ENCODE results near the gene SLC7A10.
"Not testable (repeated sequence)": the region's sequence is repeated elsewhere in the genome, so short reads cannot be mapped to it uniquely, and the experiment has no call there.

SLC7A10 gene

DNA sequence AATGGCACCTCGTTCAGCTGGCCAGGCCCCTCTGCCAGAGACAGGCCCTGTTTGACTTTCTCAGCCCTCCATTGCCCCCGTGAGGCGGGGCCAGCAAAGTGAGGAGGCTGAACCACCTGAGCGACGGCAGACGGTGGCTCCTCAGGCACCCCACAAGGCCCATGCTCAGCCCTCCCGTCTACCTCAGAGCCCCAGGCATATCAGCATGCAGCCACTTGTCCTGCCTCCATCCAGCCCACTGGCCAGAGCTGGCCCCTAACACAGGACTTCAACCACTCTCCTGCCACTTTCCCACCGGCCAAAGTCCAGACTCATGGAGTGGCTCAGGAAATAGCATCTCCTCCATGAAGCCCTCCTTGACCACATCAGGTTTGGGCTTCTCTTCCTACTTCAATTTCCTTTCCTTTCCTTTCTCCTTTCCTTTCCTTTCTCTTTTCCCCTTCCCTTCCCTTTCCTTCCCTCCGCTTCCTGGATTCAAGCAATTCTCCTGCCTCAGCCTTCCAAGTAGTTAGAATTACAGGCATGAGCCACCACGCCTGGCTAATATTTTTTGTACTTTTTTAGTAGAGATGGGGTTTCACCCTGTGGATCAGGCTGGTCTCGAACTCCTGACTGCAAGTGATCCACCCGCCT, 9.3 kb downstream of the SLC7A10 start:
- peak; percentile 45 for DNase-seq (ENCODE audit: low read depth, low spot score)

DNA sequence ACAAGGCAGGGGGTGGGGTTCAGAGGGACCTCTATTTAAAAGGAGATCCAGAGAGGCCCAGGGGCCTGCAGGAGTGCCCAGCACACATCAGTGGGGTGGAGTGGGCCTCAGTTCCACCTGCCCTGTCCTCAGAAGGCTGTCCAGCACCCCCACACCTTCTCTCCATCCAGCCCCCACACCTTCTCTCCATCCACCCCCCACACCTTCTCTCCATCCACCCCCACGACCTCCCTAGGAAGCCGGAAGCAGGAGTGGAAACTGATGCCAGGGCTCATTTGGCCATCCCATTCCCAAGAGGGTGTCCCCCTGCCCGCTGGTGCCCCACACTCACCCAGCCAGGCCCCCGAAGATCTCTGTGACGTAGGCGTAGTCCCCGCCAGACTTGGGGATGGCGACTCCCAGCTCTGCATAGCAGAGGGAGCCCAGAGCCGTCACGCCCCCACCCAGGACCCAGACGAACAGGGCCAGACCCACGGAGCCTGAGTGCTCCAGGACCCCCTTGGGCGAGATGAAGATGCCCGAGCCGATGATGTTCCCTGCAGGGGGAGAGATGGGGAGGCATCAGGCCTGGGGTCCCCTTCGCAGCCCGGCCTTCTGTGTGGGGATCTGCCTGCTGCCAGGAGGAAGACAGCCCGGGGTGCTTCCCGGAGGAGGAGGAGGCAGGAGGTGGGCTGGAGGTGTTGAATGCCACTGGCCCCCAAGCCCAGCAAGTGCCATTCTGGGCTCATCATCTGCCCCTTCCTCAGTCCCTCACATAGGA, 10.0 kb downstream of the SLC7A10 start:
- no peak for DNase-seq (ENCODE audit: low read depth, low spot score)

DNA sequence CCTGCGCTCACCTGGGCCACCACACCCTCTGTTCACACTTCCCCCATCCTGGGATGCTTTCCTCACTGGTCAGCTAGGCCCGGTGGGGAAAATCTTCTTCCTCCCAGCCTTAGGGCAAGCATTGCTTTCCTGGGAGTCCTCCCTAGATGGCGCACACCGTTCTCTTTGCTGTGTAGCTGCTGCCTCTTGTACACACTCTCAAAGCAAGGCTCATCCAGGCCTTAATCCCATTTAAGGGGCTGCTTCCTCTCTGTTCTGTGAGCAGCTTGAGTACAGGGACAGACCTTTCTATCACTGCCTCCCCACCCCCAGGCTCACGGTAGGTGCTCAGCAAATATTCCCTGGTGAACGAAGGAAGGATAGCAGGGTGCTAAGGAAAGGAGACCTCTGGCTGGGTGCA, 11.1 kb downstream of the SLC7A10 start:
- peak; percentile 72 for DNase-seq (ENCODE audit: low read depth, low spot score)

DNA sequence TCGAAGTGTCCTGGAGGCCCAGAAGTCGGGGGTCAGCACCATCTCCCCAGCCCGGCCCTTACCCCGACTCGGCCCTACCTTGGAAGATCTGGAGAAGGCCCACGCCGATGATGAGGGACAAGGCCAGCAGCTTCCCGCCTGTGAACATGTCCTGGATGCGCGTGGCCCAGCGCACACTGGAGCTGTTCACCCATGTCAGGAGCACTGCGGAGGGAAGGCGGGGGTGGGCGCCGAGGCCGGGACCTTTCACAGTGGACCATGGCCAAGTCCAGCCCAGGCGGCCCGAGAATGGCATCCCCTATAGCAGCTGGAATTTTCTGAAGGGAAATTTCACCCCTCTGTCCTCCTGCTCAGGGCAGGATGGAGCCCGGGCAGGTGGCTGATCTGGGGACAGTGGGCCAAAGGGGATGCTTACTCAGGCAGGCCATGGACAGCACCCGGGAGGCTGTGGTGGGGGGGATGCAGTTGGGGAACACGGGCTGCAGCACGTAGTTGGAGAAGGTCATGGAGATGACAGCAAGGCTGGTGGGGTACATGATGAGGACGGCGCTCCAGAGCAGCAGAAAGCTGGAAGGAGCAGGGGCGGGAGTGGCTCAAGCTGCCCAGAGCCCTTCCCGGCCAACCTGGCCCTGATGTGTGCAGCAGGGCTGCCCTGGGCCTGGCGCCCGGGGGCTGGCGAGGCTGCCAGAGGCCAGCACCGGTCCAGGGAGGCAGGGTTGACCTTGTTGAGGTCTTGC, 13.0 kb downstream of the SLC7A10 start:
- no peak for DNase-seq (ENCODE audit: low read depth, low spot score)

DNA sequence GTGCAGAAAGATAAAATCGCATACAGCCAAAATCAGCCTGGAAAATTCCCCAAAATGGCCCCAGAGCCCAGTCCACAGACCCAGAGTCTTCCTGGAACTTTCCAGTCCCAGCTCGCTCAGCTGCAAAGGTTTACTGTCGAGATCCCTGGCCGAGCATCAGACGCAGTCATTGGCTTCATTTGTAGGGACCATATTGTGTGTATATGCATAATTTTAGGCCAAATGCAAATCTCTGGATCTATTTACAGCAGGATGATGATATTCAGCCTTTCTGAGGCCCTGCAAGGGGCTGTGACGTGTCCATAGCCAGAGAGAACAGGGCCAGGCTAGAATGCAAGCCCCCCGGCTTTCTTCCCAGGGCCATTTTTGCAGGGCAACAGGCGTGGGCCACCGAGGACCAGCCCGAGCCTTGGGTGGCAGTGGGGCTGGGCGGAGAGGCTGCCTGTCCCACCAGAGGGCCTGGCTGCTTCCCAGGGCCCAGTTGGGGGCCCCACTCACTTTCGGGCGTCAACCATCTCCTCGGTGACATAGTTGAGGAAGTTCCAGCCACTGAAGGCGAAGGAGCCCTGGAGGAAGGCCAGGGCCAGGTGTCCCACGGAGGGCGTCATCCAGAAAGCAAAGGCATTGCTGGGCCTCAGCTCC, 13.7 kb downstream of the SLC7A10 start:
- DNase-seq (ENCODE audit: low read depth, low spot score): no peak

DNA sequence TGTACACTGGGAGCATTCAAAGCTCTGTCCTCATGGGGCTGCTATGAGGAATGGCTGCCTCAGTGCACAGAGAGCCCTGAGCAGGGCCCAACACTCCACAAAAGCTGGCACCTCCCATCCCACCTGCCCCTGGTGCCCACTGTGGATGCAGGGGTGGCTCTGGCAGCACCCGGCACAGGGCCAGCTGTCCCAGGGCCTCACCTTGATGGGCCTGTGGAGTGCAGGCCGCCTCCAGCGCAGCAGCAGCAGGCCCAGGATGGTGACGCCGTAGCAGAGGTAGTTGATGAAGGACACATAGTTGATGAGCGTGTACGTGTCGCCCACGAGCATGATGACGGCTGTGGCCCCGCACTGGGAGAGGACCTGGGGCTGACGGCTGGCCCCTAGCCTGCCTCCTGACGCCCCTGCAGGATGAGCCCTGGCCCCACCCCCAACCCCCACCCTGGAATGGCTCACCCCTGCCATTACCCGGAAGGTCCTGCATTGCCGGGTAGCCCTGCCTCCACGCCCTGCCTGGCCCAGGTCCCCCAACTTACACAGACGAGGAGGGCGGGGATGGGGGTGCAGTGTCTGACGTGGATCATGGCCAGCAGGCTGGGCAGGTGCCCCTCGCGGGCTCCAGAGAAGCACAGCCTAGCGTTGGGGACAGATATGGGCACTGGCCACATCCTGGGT, 15.2 kb downstream of the SLC7A10 start:
- DNase-seq (ENCODE audit: low read depth, low spot score): no peak

DNA sequence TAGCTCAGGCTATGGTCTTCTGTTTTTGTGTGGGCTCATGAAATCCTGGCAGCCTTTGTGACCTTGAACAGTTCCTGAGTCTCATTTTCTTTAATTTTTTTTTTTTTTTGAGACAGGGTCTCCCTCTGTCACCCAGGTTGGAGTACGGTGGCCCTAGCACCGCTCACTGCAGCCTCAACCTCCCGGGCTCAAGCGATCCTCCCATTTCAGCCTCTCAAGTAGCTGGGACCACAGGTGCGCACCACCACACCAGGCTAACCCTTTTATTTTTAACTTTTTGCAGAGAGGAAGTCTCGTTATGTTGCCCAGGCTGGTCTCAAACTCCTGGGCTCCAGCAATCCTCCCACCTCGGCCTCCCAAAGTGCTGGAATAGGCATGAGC, 15.8 kb downstream of the SLC7A10 start:
- DNase-seq (ENCODE audit: low read depth, low spot score): not testable (repeated sequence)

DNA sequence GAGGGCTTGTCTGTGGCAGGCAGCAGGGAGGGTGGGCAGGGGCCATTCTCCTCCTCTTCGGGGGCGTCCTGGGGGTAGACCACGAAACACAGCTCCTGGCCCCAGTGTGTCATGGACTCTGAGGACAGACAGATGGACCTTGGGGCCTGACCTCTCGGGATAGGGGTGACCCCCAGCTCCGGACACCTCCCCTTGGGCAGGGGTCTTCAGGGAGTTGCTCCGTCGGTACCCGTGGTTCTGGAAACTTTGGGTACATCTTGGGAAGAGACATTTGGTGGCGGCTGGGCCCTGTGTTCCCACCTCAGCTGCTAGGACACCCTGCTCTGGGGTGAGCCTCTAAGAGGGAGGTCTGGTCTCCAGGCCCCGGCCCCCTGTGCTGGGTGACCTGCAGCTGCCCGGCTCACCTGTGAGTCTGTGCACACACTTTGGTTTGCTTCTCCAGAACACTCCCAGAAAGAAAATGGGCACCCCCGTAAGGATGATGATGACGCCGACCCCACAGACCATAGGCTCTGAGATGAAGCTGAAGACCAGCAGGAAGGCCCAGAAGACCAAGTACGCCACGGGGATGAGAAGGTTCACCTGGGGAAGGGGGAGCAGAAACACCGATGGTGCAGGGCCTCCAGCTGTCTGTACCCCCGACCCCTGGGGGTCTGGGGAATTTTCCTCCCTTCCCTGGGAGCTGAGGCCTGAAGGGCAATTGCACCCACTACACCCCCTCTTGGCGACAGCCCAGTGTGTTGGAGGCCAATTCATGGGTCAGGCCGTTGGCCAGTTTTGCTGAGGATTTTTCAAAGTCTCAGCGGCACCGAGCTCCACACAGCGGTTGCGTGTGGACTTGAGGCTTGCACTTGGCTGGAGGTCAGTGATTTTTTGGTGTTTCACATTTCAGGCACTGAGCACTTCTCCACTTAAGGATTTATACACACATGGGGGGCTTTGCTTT, 16.5 kb downstream of the SLC7A10 start:
- DNase-seq (ENCODE audit: low read depth, low spot score): no peak

DNA sequence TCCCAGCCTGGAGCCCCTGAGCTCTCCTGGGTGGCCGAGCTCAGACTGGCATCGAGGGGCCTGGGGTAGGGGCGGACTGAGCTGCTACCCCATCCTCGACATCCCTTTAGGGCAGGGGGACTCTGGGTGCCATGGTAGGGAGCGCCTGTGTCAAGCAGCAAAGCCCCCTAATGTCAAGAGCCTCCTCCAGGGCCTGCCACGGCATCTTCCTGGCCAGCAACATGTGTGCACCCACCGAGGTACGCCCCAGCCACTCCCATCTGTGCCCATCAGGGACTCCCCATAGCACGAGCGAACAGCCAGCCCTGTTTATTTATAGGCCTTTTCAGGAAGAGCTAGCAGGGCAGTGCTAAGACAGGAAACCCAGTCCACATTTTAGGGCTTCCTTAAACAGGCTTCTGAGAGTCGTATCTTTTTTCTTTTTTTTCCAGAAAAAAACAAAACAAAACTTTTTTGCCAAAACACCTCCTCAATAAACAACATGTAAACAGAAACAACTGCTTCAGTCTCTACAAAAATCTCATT, 17.2 kb downstream of the SLC7A10 start:
- DNase-seq (ENCODE audit: low read depth, low spot score): no peak

DNA sequence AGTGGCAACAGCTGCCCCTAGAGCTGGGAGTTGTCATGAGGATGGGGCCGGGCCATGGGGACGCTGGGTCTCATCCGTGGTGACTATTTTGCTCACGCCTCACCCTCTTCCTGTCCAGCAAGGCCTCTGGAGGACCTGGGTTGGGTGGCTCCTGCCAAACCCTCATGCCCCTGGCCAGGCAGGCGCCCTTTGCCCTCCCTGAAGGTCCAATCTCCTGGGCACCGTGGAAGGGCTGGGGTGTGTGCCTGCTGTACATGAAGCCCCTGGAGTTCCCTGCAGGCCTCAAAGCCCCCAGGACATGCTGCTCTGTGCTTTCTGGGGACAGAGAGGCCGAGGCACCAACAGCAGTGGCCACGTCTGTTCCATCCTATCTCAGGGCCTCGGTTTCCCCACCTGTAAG, 17.7 kb downstream of the SLC7A10 start:
- DNase-seq (ENCODE audit: low read depth, low spot score): no peak

DNA sequence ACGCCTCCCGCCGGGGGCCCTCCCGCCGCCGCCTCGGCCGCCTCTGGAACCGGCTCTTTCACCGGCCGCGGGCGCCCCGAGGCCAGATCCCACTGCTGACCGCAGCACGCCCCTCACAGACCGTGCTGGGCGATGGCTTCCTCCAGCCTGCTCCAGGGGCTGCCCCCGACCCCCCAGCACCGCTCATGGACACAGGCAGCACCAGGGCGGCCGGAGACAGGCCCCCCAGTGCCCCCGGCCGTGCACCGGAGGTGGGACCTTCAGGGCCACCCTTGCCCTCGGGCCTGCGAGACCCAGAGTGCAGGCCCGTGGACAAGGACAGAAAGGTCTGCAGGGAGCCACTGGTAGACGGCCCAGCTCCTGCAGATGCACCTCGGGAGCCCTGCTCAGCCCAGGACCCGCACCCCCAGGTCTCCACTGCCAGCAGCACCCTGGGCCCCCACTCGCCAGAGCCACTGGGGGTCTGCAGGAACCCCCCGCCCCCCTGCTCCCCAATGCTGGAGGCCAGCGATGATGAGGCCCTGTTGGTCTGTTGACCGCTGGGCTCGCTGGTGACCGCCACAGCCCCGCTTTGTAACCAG, 18.5 kb downstream of the SLC7A10 start:
- no peak for DNase-seq (ENCODE audit: low read depth, low spot score)

DNA sequence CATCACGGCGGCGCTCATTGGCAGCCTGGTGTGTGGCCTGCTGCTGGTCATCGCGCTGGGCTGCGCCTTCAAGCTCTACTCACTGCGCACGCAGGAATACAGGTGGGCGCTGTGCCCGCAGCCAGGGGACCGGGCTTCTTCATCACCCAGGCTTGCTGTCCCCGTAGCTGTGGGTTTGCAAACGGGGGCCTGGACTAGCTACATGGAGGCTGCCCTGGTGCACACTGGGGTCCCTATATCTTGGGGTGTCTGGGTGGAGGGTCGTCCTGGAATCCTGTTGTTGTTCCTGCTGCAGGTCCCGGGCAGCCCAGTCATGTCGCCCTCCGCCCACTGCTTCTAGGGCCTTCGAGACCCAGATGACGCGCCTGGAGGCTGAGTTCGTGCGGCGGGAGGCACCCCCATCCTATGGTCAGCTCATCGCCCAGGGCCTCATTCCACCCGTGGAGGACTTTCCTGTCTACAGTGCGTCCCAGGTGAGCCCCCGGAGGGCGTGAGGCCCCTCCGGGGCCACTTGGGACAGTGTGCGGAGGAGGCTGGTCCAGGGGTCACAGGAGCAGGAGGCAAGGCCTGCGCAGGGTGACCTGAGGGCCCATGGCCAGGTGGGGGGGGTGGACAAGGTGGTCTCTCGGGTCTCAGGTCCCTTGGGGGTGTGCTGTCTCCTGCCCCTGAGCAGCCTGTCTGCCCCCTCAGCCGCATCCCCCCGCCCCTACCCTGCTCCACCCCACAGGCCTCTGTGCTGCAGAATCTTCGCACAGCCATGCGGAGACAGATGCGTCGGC, 19.2 kb downstream of the SLC7A10 start:
- DNase-seq (ENCODE audit: low read depth, low spot score): no peak

DNA sequence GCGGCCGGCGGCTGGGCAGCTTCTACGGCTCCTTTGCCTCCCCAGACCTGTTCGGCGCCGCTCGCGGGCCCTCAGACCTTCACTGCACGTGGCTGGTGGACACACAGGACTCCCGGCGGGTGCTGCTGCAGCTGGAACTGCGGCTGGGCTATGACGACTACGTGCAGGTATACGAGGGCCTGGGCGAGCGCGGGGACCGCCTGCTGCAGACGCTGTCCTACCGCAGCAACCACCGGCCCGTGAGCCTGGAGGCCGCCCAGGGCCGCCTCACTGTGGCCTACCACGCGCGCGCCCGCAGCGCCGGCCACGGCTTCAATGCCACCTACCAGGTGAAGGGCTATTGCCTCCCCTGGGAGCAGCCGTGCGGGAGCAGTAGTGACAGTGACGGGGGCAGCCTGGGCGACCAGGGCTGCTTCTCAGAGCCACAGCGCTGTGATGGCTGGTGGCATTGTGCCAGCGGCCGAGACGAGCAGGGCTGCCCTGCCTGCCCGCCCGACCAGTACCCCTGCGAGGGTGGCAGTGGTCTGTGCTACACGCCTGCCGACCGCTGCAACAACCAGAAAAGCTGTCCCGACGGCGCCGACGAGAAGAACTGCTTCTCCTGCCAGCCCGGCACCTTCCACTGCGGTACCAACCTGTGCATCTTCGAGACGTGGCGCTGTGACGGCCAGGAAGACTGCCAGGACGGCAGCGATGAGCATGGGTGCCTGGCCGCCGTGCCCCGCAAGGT, 20.0 kb downstream of the SLC7A10 start:
- DNase-seq (ENCODE audit: low read depth, low spot score): no peak

DNA sequence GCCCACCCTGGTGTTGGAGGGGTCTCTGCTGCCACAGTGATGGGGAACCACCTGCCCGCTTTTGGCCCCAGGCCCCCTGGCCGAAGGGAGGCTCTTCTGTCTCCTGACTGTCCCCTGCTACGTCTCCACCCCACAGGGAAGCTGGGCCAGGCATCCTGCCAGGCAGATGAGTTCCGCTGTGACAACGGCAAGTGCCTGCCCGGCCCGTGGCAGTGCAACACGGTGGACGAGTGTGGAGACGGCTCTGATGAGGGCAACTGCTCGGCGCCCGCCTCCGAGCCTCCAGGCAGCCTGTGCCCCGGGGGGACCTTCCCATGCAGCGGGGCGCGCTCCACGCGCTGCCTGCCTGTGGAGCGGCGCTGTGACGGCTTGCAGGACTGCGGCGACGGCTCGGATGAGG, 20.5 kb downstream of the SLC7A10 start:
- no peak for DNase-seq (ENCODE audit: low read depth, low spot score)

DNA sequence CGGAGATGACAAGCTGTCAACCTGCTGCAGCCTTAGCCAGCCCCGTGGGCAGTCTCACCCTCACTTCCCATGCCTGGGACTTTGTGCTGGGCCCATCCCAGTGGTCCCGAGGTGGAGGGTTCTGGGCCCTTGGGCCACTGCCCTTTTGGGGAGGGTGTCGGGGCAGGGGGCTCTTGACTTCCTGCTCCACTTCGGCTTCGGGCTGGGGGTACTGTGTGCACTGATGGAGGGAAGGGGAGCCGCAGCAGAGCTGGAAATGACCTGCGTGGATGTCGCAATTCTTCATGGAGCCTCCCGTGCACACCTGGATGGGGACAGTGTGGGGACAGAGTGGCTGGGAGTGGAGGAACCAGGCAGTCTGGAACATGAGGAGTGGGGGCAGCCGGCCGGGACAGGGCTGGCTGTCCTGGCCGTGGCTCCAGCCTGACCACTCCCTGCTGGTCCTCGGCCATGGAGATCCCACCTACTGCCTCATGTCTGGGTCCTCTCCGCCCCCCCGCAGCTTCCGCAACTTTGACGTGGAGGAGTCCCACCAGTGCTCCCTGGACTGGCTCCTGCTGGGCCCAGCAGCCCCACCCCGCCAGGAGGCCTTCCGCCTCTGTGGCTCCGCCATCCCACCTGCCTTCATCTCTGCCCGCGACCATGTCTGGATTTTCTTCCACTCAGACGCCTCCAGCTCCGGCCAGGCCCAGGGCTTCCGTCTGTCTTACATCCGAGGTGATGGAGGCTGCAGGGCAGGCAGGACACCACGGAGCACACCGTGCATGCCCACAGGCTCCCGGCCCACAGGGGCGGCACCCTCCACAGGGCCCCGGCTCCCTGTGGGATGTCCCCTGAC, 21.3 kb downstream of the SLC7A10 start:
- DNase-seq (ENCODE audit: low read depth, low spot score): no peak

DNA sequence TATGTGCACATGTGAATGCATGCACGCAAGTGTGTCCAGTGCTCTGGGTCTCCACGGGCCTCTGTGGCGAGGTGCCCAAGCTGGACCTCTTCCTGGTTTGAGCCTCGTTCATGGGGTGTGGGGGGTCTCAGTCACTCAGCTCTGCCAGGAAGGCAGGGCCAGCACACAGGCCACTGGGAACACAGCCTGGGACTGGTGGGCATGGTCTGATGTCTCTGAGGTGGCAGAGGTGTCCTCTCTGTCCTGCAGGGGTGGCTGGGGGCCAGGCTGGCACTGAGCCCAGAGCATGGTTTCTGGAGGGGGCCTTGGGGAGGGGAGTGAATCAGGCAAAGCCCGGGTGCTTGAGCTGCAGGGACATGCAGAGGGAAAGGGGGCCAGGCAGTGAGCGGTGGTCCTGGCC, 22.1 kb downstream of the SLC7A10 start:
- no peak for DNase-seq (ENCODE audit: low read depth, low spot score)

Data from ELF-1 (cell line).